Hippocampal formation (tissue), 2 donors: ENCODE data around the gene MRC1.

Experiments used
- DNase-seq, 2 donors: peaks; one replicate each; lab custom pipeline; 2025; lab: John Stamatoyannopoulos, UW

MRC1 gene

GRCh38 chr10:17808971-17809841, at the start of gene MRC1:
Gene MRC1, plus strand, starts transcription at chr10:17809348. Its CDS starts 118 bp downstream, at chr10:17809466.
- peak in 1 of 2 donors; percentile 11 for DNase-seq

DNA sequence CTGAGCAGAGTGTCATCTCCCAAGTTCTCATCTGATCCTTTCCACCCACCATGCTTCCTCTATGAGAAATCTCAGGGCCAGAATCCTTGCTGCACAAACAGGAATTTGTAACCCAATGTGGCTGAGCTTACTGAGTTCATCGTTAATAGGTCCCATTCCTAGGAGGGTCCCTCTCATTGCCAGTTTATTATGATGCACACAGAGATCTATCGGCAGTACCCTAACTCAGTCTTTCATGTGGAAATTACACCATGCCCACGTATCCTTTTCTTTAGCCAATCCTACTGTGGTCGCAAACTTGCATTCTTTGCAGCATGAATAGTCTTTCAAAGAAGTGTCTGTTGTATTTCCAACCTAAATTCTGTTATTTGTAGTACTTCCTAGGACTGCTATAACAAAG, 45.0 kb upstream of the MRC1 start:
- DNase-seq, result no peak

- no peak for DNase-seq
Measured at GRCh38 chr10:17765602-17766001, 43.5 kb upstream of the MRC1 start.

DNA sequence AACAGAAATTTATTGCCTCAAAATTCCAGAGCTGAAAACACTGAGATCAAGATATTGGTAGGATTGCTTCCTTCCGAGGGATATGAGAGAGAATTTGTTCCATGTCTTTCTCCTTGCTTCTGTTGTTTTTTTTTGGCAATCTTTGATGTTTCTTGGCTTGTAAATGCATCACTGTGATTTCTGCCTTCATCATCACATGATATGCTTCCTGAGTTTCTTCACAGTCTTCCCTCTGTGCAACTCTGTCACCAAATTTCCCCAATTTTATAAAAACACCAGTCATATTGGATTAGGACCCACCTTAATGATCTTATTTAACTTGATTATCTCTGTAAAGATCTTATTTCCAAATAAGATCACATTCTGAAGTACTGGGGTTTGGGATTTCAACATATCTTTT, 42.4 kb upstream of the MRC1 start:
- DNase-seq, result no peak

- no peak for DNase-seq
Measured at GRCh38 chr10:17768496-17768895, 40.7 kb upstream of the MRC1 start.

DNA sequence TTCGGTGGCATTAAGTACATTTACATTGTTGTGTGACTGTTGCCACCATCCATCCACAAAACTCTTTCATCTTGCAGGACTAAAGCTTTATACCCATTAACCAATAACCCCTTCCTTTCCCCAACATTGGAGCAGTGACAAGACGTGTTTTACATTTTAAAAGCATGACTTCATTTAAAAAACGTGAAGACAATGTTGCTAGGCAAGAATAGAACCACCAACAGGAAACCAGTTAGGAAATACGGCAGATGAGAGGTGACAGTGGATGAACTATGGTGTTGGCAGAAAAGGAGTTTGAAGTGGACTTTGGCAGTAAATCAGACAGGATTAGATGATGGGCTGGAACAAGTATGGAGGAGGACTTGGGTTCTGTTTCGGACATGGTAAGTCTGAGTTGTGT, 40.2 kb upstream of the MRC1 start:
- DNase-seq, result no peak

- DNase-seq, result no peak
Measured at GRCh38 chr10:17771017-17771416, 38.1 kb upstream of the MRC1 start.

GRCh38 chr10:17779784-17780183, 29.4 kb upstream of the MRC1 start:
- DNase-seq, result no peak

GRCh38 chr10:17780727-17781126, 28.4 kb upstream of the MRC1 start:
- DNase-seq, result no peak

DNA sequence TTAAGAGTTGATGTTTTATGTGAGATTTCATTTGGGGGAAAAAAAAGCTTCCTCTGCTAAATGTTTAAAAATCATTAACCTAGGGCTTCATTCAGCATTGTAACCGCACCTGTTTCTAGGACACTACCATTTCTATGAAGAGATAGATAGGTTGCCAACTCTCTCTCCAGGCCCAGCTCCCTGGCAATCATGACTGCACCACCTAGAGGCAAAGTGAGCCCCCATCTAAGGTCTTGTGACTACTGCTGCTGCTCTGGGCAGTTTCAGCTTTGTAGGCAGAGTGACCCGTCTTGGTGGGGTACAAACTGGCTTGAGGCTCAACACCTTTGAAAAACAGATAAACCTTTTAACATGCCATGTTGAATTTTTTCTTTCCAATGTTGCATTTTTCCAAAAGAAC, 27.3 kb upstream of the MRC1 start:
- DNase-seq, result no peak

- no peak for DNase-seq
Measured at GRCh38 chr10:17782921-17783665, 26.1 kb upstream of the MRC1 start.

DNA sequence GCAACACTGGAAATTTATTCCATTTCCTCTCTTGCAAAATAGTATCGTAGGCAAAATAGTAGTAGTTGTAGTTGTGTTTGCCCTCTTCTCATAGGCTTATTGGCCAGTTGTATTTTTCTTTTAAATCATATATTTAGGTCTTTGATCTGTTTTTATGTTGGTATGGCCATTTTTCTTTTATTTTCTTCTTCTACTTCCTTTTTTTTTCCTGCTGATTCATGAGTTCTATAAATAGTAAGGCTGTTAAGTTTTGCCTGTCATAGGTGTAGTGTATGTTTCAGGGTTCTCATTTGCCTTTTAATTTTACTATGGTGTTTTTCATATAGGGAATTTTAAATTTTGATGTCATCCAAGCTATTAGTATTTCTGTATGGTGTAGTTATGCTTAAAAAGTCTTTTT, 25.4 kb upstream of the MRC1 start:
- DNase-seq, result no peak

GRCh38 chr10:17784688-17785087, 24.5 kb upstream of the MRC1 start:
- DNase-seq, result no peak

- DNase-seq, result no peak
Measured at GRCh38 chr10:17785276-17785930, 23.7 kb upstream of the MRC1 start.

DNA sequence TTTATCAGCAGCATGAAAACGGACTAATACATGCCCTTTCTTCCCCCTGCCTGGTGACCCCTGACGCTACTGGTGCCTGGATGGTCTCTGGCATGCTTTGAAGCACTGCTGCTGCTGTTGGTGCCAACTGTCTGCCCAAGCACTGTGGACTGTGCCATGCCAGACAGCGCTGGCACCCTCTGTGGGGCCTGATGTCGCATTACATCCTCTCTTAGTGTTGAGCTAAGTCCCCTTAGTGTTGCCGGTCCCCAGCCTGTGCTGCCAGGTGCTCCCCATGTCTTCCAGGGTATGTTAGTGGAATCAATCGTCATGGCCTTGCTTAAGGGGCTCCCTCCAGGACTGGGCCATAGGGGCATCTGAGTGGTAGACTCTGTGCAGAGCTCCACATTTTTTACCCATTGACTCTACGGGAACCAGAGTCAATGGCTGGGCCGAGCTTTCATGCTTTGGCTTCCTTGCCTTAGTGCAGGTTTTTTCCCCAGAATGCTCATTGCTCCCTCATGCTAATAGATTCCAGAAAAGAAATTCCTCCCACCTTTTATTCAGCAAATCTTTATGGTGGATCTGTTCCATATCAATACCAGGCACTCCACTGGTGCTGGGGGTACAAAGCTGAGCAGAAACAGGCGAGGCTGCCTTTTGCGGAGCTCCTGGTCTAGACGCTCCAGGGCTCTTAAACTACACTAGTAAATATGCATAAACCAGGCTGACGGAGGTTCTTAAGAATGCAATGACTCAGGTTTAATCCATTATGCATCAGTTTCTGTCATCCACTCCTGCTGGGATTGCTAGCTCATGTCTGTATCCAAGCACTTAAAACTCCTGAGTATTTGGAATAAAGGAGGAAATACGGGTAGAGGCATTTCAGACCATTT, 21.8 kb upstream of the MRC1 start:
- DNase-seq, result no peak

- DNase-seq, result no peak
Measured at GRCh38 chr10:17788646-17789045, 20.5 kb upstream of the MRC1 start.

GRCh38 chr10:17789396-17789795, 19.8 kb upstream of the MRC1 start:
- no peak for DNase-seq

DNA sequence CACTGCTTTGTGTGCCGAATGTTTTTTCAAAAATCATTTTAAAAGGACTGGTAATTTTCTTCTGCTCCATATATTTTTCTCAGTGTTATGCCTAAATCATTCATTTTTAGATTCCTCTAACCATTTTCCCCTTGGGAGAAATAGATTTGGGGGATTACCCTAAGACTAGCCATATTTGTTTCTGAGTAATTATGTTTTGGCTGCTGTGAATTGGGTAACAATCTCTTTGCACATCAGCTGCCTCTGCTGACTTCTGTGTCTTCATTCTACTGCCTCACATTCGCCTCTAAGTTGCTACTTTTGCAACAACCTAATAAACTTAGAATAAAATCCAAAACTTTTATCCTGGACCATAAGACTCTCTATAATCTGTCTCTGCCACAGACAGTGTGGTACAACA, 18.5 kb upstream of the MRC1 start:
- DNase-seq, result no peak

- DNase-seq, result no peak
Measured at GRCh38 chr10:17792991-17793390, 16.2 kb upstream of the MRC1 start.

GRCh38 chr10:17793823-17794644, 15.1 kb upstream of the MRC1 start:
- no peak for DNase-seq

- no peak for DNase-seq
Measured at GRCh38 chr10:17795083-17795482, 14.1 kb upstream of the MRC1 start.
